ENCODE measurements around the gene KLHDC4.
"Not testable (repeated sequence)": the region's sequence is repeated elsewhere in the genome, so short reads cannot be mapped to it uniquely, and the experiment has no call there.

Gene KLHDC4

GRCh38 chr16:87765776-87766484, at the start of gene KLHDC4:
Gene KLHDC4 (minus strand): TSS chr16:87765986. CDS start chr16:87765890, 96 bp downstream.
- DNase-seq, result peak; percentile 65

- DNase-seq, result no peak
Observed at GRCh38 chr16:87815567-87815966, 49.8 kb upstream of the KLHDC4 start.

- DNase-seq, result no peak
Observed at GRCh38 chr16:87812200-87812656, 46.4 kb upstream of the KLHDC4 start.

- not testable (repeated sequence) for DNase-seq
Observed at GRCh38 chr16:87811454-87811853, 45.7 kb upstream of the KLHDC4 start.

GRCh38 chr16:87809150-87809902, 43.5 kb upstream of the KLHDC4 start:
- DNase-seq, result no peak

- no peak for DNase-seq
Observed at GRCh38 chr16:87808108-87808507, 42.3 kb upstream of the KLHDC4 start.

- peak; percentile 61 for DNase-seq
Observed at GRCh38 chr16:87806641-87807546, 41.1 kb upstream of the KLHDC4 start.

- no peak for DNase-seq
Observed at GRCh38 chr16:87806261-87806640, 40.5 kb upstream of the KLHDC4 start.

GRCh38 chr16:87803385-87803784, 37.6 kb upstream of the KLHDC4 start:
- no peak for DNase-seq

GRCh38 chr16:87802670-87803069, 36.9 kb upstream of the KLHDC4 start:
- no peak for DNase-seq

- no peak for DNase-seq
Observed at GRCh38 chr16:87801679-87802259, 36.0 kb upstream of the KLHDC4 start.

GRCh38 chr16:87800497-87800896, 34.7 kb upstream of the KLHDC4 start:
- no peak for DNase-seq

- no peak for DNase-seq
Observed at GRCh38 chr16:87795336-87795735, 29.6 kb upstream of the KLHDC4 start.

GRCh38 chr16:87794485-87795078, 28.8 kb upstream of the KLHDC4 start:
- no peak for DNase-seq

- no peak for DNase-seq
Observed at GRCh38 chr16:87792205-87792565, 26.4 kb upstream of the KLHDC4 start.

- no peak for DNase-seq
Observed at GRCh38 chr16:87791295-87792204, 25.8 kb upstream of the KLHDC4 start.

- DNase-seq, result no peak
Observed at GRCh38 chr16:87790292-87791100, 24.7 kb upstream of the KLHDC4 start.

- DNase-seq, result no peak
Observed at GRCh38 chr16:87789437-87790291, 23.9 kb upstream of the KLHDC4 start.

- not testable (repeated sequence) for DNase-seq
Observed at GRCh38 chr16:87788730-87789436, 23.1 kb upstream of the KLHDC4 start.
